WI38 (cell line): Measurements from ENCODE around the gene FAM234A.

Experiments
- H3K4me3 ChIP-seq: 2 replicates; pipeline ENCODE4 v1.5.1; 2011; ENCODE audit warnings: low read depth, mild to moderate bottlenecking, control low read depth, low read length
- CTCF ChIP-seq: IDR thresholded peaks from 2 replicates; pipeline ENCODE4 v1.5.1; 2012; ENCODE audit warnings: low read depth, mild to moderate bottlenecking, control low read depth, low read length

Gene FAM234A

GRCh38 chr16:289395-289997 lies 54.9 kb downstream of the FAM234A start:
- TF ChIP-seq CTCF: no peak
- H3K4me3 ChIP-seq: no peak overlapping the region

- TF ChIP-seq CTCF: no peak
- no peak overlapping the region for H3K4me3 ChIP-seq
These were observed 55.5 kb downstream of the FAM234A start for GRCh38 chr16:290015-290680.

GRCh38 chr16:290681-291405 lies 56.2 kb downstream of the FAM234A start:
- TF ChIP-seq CTCF: no peak
- no peak overlapping the region for H3K4me3 ChIP-seq

GRCh38 chr16:291539-291938 lies 56.9 kb downstream of the FAM234A start:
- no peak overlapping the region for H3K4me3 ChIP-seq
- no peak for TF ChIP-seq CTCF

GRCh38 chr16:293043-293775 lies 58.6 kb downstream of the FAM234A start:
- no peak for TF ChIP-seq CTCF
- no peak overlapping the region for H3K4me3 ChIP-seq

GRCh38 chr16:296276-296675 lies 61.7 kb downstream of the FAM234A start:
- H3K4me3 ChIP-seq: no peak overlapping the region
- no peak for TF ChIP-seq CTCF
